ENCODE results near the gene KRT31.
"Not testable (repeated sequence)": the region's sequence is repeated elsewhere in the genome, so short reads cannot be mapped to it uniquely, and the experiment has no call there.

The KRT31 gene

GRCh38 chr17:41393294-41393693, 4.1 kb downstream of the KRT31 start:
- DNase-seq (no peak), ATAC-seq (replicated peaks) (no peak)
- Mint-ChIP-seq H3K9me3 (no peaks in the 10 kb centered on the region), H3K36me3 (ENCODE audit: insufficient read depth) (peaks cover 3% of the 10 kb centered on the region), H3K4me3 (no peak overlapping the region), H3K4me1 (ENCODE audit: low read depth in 2 of 2) (no peaks in the 10 kb centered on the region), H3K27me3 (peaks cover 53 to 67% of the 10 kb centered on the region in 2 donors), H3K27ac (no peak overlapping the region)

GRCh38 chr17:41392278-41392677, 5.1 kb downstream of the KRT31 start:
- Mint-ChIP-seq H3K27ac (no peak overlapping the region), H3K4me1 (ENCODE audit: low read depth in 2 of 2) (no peaks in the 10 kb centered on the region), H3K27me3 (peaks cover 61 to 64% of the 10 kb centered on the region in 2 donors), H3K36me3 (ENCODE audit: insufficient read depth) (peaks cover 3% of the 10 kb centered on the region), H3K4me3 (no peak overlapping the region), H3K9me3 (peaks cover 0 to 3% of the 10 kb centered on the region in 2 donors)
- no peak for ATAC-seq (replicated peaks)
- no peak for DNase-seq

- peaks cover 4 to 6% of the 10 kb centered on the region in 2 donors for H3K9me3 Mint-ChIP-seq
- no peaks in the 10 kb centered on the region for H3K4me1 Mint-ChIP-seq (ENCODE audit: low read depth in 2 of 2)
- H3K27me3 Mint-ChIP-seq, result peaks cover 62 to 65% of the 10 kb centered on the region in 2 donors
- DNase-seq, result no peak
- H3K27ac Mint-ChIP-seq, result no peak overlapping the region
- ATAC-seq (replicated peaks), result no peak
- peaks cover 3% of the 10 kb centered on the region for H3K36me3 Mint-ChIP-seq (ENCODE audit: insufficient read depth)
- H3K4me3 Mint-ChIP-seq, result no peak overlapping the region
Observed at GRCh38 chr17:41391535-41391934, 5.9 kb downstream of the KRT31 start.

- DNase-seq (no peak), ATAC-seq (replicated peaks) (no peak)
- peaks cover 3% of the 10 kb centered on the region for H3K36me3 Mint-ChIP-seq (ENCODE audit: insufficient read depth)
- H3K9me3 Mint-ChIP-seq, result peaks cover 6 to 8% of the 10 kb centered on the region in 2 donors
- peaks cover 62 to 69% of the 10 kb centered on the region in 2 donors for H3K27me3 Mint-ChIP-seq
- no peaks in the 10 kb centered on the region for H3K4me1 Mint-ChIP-seq (ENCODE audit: low read depth in 2 of 2)
- H3K27ac Mint-ChIP-seq, result no peak overlapping the region
- no peak overlapping the region for H3K4me3 Mint-ChIP-seq
Observed at GRCh38 chr17:41390411-41390938, 6.9 kb downstream of the KRT31 start.

GRCh38 chr17:41387670-41388069, 9.7 kb downstream of the KRT31 start:
- H3K4me1 Mint-ChIP-seq (ENCODE audit: low read depth in 2 of 2), result no peaks in the 10 kb centered on the region
- H3K27me3 Mint-ChIP-seq, result peaks cover 48 to 71% of the 10 kb centered on the region in 2 donors
- H3K9me3 Mint-ChIP-seq, result peaks cover 6 to 8% of the 10 kb centered on the region in 2 donors
- H3K27ac Mint-ChIP-seq, result no peak overlapping the region
- ATAC-seq (replicated peaks) (no peak), DNase-seq (no peak)
- H3K4me3 Mint-ChIP-seq, result no peak overlapping the region
- no peaks in the 10 kb centered on the region for H3K36me3 Mint-ChIP-seq (ENCODE audit: insufficient read depth)

GRCh38 chr17:41386227-41386626, 11.2 kb downstream of the KRT31 start:
- DNase-seq (no peak), ATAC-seq (replicated peaks) (no peak)
- Mint-ChIP-seq H3K27me3 (peaks cover 48 to 69% of the 10 kb centered on the region in 2 donors), H3K9me3 (peaks cover 6 to 8% of the 10 kb centered on the region in 2 donors), H3K36me3 (ENCODE audit: insufficient read depth) (no peaks in the 10 kb centered on the region), H3K27ac (no peak overlapping the region), H3K4me1 (ENCODE audit: low read depth in 2 of 2) (no peaks in the 10 kb centered on the region), H3K4me3 (no peak overlapping the region)

GRCh38 chr17:41383690-41384089, 13.7 kb downstream of the KRT31 start:
- ATAC-seq (replicated peaks), result no peak
- Mint-ChIP-seq H3K9me3 (peaks cover 6 to 8% of the 10 kb centered on the region in 2 donors), H3K4me1 (ENCODE audit: low read depth in 2 of 2) (no peaks in the 10 kb centered on the region), H3K36me3 (ENCODE audit: insufficient read depth) (no peaks in the 10 kb centered on the region), H3K4me3 (no peak overlapping the region), H3K27ac (no peak overlapping the region), H3K27me3 (peaks cover 37 to 57% of the 10 kb centered on the region in 2 donors)
- no peak for DNase-seq

GRCh38 chr17:41382394-41382793, 15.0 kb downstream of the KRT31 start:
- H3K4me1 Mint-ChIP-seq (ENCODE audit: low read depth in 2 of 2), result no peaks in the 10 kb centered on the region
- no peak overlapping the region for H3K4me3 Mint-ChIP-seq
- no peaks in the 10 kb centered on the region for H3K36me3 Mint-ChIP-seq (ENCODE audit: insufficient read depth)
- peaks cover 5 to 8% of the 10 kb centered on the region in 2 donors for H3K9me3 Mint-ChIP-seq
- no peak overlapping the region for H3K27ac Mint-ChIP-seq
- DNase-seq (no peak), ATAC-seq (replicated peaks) (no peak)
- H3K27me3 Mint-ChIP-seq, result peaks cover 27 to 48% of the 10 kb centered on the region in 2 donors

GRCh38 chr17:41381943-41382342, 15.5 kb downstream of the KRT31 start, which contains the start of gene KRT34:
Gene KRT34, minus strand, starts transcription at chr17:41382306. Its CDS starts 60 bp downstream, at chr17:41382246.
- H3K27ac Mint-ChIP-seq; H3K9me3 Mint-ChIP-seq; DNase-seq; H3K36me3 Mint-ChIP-seq (ENCODE audit: insufficient read depth); ATAC-seq (replicated peaks); H3K4me3 Mint-ChIP-seq; H3K4me1 Mint-ChIP-seq (ENCODE audit: low read depth in 2 of 2): not testable (repeated sequence)
- H3K27me3 Mint-ChIP-seq, result peaks cover 24 to 46% of the 10 kb centered on the region in 2 donors

- H3K4me1 Mint-ChIP-seq (ENCODE audit: low read depth in 2 of 2); H3K9me3 Mint-ChIP-seq; H3K36me3 Mint-ChIP-seq (ENCODE audit: insufficient read depth); DNase-seq; H3K27ac Mint-ChIP-seq; ATAC-seq (replicated peaks); H3K4me3 Mint-ChIP-seq: not testable (repeated sequence)
- H3K27me3 Mint-ChIP-seq, result peaks cover 24 to 39% of the 10 kb centered on the region in 2 donors
Observed at GRCh38 chr17:41380091-41380490, 17.3 kb downstream of the KRT31 start.

GRCh38 chr17:41377546-41377945, 19.9 kb downstream of the KRT31 start:
- H3K4me3 Mint-ChIP-seq, result no peak overlapping the region
- peaks cover 24 to 30% of the 10 kb centered on the region in 2 donors for H3K27me3 Mint-ChIP-seq
- peaks cover 0 to 3% of the 10 kb centered on the region in 2 donors for H3K9me3 Mint-ChIP-seq
- H3K4me1 Mint-ChIP-seq (ENCODE audit: low read depth in 2 of 2), result no peaks in the 10 kb centered on the region
- ATAC-seq (replicated peaks) (no peak), DNase-seq (no peak)
- no peak overlapping the region for H3K27ac Mint-ChIP-seq
- H3K36me3 Mint-ChIP-seq (ENCODE audit: insufficient read depth), result no peaks in the 10 kb centered on the region

- Mint-ChIP-seq H3K4me3 (no peak within 1 kb of the TSS), H3K9me3 (peaks cover 0 to 3% of the 10 kb centered on the region in 2 donors), H3K27me3 (peaks cover 0 to 7% of the 10 kb centered on the region in 2 donors), H3K36me3 (ENCODE audit: insufficient read depth) (no peaks in the 10 kb centered on the region), H3K27ac (no peak within 1 kb of the TSS), H3K4me1 (ENCODE audit: low read depth in 2 of 2) (no peaks in the 10 kb centered on the region)
- no peak for ATAC-seq (replicated peaks)
- no peak for DNase-seq
Observed at GRCh38 chr17:41369713-41370112, 27.7 kb downstream of the KRT31 start, which contains the start of gene KRT33B. Gene KRT33B, minus strand, starts transcription at chr17:41369813. Its CDS starts 63 bp downstream, at chr17:41369750.

- Mint-ChIP-seq H3K27me3 (peaks cover 0 to under 1% of the 10 kb centered on the region in 2 donors), H3K4me1 (ENCODE audit: low read depth in 2 of 2) (no peaks in the 10 kb centered on the region), H3K36me3 (ENCODE audit: insufficient read depth) (no peaks in the 10 kb centered on the region), H3K4me3 (no peak overlapping the region), H3K27ac (no peak overlapping the region), H3K9me3 (no peaks in the 10 kb centered on the region)
- DNase-seq, result no peak
- ATAC-seq (replicated peaks), result no peak
Observed at GRCh38 chr17:41369023-41369422, 28.4 kb downstream of the KRT31 start.

- DNase-seq (no peak), ATAC-seq (replicated peaks) (no peak)
- Mint-ChIP-seq H3K27ac (peak overlapping the region in 1 of 2 donors; percentile 23), H3K9me3 (no peaks in the 10 kb centered on the region), H3K4me3 (no peak overlapping the region), H3K4me1 (ENCODE audit: low read depth in 2 of 2) (no peaks in the 10 kb centered on the region), H3K27me3 (no peaks in the 10 kb centered on the region), H3K36me3 (ENCODE audit: insufficient read depth) (no peaks in the 10 kb centered on the region)
Observed at GRCh38 chr17:41367426-41368075, 29.9 kb downstream of the KRT31 start.

Measured in effector memory CD8-positive, alpha-beta T cell (primary cell).